ENCODE results near the gene IGF1.

The IGF1 gene

DNA sequence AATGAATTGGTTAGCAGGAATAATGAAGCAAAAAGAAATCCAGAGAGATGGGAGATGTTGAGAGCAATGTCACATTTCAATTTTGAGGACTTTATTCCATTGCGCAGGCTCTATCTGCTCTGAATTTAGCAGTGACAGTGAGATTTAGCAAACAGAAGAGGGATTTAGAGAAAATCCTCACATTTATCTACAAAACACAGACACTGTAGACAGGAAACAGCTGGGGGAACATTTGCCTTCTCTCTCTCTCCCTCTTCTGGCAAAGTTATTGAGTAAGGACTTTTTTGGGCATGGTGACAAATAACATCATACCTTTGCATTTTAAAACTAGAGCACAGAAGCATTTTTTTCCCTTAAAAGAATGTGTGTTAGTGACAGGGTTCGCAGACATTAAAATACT is at the start of gene IGF1:
IGF1 (minus strand) TSS at position 158 of the 400 bp plus-strand sequence. CDS start 182 bp downstream, outside the sequence.
- DNase-seq (ENCODE audit: low read depth in 2 of 2): no peak

DNA sequence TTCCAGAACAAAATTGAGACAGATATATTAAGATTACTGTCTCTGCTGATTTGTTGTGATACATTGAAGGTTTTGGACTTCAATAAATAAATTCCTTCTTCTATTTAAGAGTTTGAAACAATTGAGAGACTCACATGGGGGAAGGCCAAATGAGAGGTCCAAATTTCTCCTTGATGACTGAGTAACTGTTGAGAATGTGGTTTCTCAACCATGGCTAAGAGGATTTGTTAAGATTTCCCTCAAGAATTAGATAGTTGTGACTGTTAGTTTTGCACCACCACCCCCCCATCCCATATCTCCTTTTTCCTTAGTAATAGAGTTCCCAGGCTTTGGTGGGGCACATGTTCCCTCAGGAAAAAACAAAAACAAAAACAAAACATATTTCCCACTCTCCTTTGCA is 47.7 kb upstream of the IGF1 start:
- DNase-seq (ENCODE audit: low read depth in 2 of 2): no peak

DNA sequence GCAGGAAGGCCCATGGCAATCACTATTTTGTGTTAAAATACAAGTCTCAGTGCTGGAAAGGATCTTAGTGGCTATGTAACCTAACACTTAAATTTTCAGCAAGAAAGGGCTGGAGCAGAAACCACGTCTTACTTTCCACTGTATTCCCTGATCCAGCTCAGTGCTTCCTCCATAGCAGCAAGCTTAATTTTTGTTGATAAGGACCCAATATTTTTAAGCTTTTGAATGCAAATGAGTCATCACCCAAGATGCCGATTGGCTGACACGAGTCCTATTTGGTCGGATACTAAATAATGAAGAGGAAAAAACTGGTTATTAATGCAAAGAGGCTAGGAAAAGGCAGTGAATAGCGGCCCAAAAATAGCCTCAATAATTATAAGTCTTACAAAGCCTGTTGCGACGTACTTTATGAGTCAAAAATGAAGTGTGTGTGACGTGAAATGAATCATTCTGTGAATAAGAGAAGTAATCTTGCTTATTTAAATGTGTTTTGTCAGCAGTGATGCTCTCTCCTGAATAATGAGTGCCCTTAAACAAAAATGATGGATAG is 46.9 kb upstream of the IGF1 start:
- DNase-seq (ENCODE audit: low read depth in 2 of 2): peak; percentile 16 to 33

DNA sequence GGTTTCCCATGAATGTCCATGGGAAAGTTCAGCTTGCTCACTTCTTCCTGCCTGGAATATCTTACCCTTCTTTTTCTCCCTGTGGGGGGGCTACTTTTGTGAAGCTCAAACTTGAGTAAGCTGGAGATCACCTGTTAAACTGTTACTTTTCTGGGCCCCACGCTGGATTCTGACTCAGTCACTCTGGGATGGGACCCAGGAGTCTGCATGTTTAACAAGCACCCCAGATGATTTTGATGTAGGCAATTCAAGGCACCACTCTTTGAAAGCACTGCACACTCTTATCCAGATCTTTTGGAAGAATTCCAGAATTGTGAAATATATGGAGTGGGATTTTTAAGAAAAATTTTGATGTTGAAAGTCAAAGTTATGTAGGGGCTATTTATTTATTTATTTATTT is 46.3 kb upstream of the IGF1 start:
- no peak for DNase-seq (ENCODE audit: low read depth in 2 of 2)

DNA sequence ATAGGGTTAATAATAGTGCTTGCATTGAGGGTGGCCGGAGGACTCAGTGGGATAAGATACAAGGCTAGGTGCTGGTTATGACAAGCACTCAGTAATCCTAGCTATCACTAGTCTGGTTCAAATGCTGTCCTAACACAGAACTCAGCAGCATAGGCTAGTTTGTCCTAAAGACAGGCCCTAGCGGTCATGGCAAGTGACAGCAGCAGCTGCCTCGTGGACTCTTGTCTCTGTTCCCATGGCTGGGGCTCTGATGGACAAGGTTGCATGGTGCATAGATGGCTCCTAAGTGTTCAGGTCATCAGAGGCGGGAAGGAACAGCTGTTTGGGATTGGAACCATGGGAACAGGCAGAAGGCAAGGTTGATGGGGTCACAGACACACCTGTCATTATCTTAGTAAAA is 42.4 kb upstream of the IGF1 start:
- DNase-seq (ENCODE audit: low read depth in 2 of 2): no peak

DNA sequence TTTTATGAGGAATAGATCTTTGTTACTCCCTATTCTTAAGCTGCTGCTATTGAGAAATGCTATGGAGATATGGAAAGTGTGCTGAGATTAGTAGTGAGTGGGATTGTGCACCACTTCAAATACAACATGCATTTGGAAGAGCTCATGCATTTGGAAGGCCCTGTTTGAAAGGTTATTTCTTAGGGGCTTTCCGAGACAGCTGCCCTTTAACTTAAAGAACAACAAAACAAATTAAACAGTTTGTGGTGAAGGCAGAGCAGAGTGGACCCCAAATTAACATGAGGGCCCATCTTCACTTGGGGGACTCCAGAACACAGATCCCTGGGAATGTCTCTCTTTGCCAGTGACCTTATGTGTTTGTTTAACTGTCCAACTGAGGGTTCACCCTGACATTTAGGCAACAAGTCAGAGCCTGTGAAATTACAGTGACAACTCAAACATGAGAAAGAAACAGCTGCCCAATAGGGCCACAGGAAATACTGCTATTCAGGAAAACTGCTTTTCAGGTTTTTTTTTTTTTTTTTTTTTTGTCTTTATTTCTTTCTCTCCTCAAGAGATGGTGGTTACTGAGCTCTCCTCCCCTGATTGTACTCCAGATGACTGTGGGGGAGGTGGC is 41.4 kb upstream of the IGF1 start:
- no peak for DNase-seq (ENCODE audit: low read depth in 2 of 2)

DNA sequence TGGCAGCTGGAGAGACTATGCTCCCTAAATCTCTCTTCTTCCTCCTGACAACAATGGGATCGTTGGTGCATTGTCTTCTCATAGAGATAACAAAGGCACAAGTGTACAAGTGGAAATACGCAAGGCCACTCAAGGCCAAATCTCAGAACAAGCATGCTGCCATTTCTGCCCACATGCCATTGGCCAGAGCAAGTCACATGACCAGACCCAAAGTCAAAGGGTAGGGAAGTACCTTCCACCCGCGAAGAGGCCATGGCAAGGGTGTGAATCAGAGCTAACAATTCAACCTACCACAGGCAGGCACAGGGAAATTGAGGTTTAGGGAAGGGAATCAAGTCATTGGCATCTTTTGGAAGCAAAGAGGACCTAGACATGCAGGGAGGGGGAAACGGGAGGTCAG is 38.5 kb upstream of the IGF1 start:
- DNase-seq (ENCODE audit: low read depth in 2 of 2): no peak

DNA sequence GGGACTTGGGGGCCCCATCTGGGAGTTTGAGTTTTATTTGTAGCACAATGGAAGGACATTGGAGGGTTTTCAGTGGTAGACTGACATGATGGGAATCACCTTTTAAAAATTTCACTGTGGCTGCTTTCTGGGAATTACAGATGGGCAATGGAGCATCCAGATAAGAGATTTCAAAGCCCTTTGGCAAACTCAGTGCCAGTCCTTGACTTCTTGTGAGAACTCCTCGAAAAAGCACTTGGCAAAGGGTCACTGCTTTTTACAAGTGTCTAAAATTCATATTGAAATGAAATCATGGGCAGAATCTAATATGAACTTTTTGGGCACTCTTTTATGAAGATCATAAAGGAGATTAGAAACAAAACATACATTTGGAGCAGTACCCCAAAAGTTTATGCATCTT is 34.3 kb upstream of the IGF1 start:
- no peak for DNase-seq (ENCODE audit: low read depth in 2 of 2)

DNA sequence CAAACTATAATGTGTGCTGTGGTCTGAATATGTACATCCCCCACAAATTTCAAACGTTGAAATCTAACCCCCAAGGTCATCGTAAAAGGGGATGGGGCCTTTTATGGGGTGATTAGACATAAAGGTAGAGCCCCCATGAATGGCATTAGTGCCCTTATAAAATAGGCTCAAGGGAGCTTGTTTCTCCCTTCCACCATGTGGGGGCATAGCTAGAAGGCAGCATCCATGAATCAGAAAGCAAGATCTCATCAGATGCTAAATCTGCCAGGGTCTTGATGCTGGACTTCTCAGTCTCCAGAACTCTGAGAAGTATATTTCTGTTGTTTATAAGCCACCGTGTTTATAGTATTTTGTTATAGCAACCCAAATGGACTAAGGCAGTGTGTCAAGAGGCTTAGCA is 33.4 kb upstream of the IGF1 start:
- DNase-seq (ENCODE audit: low read depth in 2 of 2): no peak

DNA sequence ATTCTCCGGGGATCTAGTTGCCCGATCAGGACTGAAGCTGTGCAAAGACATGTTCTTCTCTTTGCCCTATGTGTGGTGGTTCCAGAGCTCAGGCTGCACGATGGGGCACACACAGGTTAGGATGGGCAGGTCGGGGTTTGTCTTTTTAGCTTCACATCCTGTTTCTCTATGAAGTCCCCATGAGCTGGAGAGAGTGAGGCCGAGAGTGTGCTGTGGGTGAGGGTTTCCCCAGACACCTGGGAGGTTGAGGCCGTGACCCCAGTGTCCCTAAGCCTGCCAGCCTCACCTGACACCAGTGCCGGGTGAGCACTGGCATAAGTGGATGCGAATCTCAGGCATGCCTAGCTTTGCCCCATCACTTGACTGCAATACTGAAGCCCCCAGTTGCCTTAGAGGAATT is 32.9 kb upstream of the IGF1 start:
- DNase-seq (ENCODE audit: low read depth in 2 of 2): no peak

DNA sequence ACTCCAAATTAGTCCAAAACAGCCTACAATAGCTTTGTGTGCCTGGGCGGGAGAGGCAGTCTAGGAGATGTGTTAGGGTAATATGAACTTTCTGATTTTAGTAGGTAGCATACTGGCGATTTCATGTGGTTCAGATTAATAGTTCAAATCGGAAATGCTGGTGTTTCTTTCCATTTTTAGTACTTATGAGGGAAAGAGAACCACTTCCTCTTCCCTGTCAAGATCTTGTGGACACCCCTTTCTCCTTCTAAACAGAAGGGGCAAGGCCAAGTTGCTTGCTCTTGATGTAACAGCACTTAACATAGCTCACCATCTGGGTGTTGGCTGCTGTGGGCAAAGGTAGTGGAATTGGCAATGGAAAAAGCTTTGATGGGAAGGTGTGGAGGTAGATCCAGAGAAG is 32.2 kb upstream of the IGF1 start:
- no peak for DNase-seq (ENCODE audit: low read depth in 2 of 2)

DNA sequence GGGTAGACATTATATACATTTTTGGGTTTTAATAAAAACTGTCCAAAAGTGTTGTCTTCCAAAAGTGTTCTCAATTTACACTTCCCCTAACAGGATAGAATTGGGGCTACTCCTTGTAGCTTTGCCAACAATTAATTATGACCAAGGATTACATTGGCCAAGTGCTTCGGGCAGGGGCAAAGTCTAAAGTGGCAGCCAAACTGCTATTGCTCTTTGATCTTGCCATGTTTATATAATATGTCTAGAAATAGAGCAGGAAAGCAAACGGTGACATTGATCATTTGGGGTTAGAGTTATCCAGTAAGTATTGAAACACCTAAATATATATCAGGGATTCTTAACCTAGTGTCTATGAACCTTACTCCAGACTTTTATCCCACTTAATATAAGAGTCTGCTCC is 31.2 kb upstream of the IGF1 start:
- no peak for DNase-seq (ENCODE audit: low read depth in 2 of 2)

DNA sequence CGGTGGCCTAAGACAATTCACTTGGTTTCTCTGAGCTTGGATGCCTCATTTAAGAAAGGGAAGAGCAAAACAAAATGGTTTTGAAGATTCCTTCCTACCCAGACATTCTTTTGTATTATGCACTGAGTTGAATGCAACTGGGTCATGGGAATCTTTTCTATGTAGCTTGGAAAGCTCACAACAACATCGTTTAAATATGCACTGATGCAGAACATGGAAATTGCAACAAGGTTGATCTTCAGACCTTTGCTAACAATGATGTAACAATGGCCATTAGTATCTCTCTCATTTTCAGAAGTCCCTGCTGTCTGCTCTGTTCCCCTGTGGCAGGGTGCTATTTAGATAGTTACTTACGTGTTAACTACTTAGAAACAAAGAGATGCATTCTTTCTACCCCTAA is 30.1 kb upstream of the IGF1 start:
- DNase-seq (ENCODE audit: low read depth in 2 of 2): no peak

DNA sequence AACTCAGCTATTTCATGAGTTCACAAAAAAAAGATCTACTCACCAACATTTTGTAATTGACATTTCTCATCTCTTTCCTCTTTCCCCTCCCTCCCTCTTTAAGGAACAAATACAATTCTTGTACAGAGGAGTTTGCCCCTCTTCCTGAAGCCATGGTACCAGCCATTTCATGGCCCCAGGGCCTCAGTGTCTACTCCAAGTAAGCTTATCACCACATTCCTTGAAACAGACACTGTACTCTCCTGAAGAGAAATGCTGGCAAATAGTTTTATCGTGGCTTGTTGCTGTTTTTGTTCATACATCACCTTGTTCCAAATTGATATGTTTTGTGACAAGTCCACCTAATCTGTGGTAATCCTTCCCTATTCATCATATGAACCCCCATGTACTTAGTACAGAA is 29.7 kb upstream of the IGF1 start:
- no peak for DNase-seq (ENCODE audit: low read depth in 2 of 2)

DNA sequence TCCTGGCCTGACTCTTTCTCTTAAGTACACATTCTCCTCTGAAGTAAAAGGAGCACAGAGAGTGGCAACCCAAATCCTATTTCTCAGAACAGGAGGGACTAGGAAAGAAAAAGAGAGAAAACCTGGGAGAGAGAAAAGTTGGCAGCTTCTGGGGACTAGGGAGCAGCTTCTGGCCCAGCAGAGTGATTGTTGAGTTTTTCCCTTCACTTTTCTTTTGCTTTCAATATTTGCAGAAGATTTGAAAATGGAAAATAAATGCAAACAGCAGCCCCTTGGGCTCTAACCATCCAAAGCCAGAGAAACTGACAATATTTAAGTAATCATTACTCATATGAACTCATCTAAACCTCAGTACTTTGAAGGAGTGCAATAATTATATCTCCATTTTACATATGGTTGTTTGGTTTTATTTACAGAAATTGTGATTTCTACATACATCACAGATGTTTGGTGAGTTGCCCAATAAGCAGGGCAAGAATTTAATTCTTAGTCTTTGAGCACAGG is 28.8 kb upstream of the IGF1 start:
- DNase-seq (ENCODE audit: low read depth in 2 of 2): no peak

DNA sequence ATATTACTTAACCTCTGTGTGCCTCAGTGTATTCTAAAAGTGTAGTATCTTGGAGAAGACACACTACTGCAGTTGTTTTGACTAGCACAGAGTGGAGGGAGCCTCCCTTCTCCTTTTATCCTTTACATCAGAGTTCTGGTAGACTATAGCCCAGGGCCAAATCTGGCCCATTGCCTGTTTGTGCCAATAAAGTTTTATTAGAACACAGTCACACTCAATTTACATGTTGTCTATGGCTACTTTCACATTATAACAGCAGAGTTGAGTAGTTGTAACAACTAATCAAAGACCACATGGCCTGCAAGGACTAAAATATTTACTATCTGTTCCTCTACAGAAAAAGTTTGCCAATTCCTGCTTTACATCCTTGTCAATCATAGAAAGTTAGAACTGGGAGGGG is 27.7 kb upstream of the IGF1 start:
- no peak for DNase-seq (ENCODE audit: low read depth in 2 of 2)

DNA sequence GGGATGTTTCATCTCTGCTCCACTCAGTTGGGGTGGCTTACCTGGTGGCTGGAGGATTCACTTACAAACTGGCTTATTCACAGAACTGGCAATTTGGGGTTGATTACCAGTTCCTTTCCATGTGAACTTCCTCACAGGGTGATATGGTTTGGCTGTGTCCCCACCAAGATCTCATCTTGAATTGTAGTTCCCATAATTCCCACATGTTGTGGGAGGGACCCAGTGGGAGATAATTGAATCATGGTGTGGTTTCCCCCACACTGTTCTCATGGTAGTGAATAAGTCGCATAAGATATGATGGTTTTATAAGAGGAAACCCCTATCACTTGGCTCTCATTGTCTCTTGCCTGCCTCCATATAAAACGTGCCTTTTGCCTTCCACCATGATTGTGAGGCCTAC is 26.9 kb upstream of the IGF1 start:
- no peak for DNase-seq (ENCODE audit: low read depth in 2 of 2)

DNA sequence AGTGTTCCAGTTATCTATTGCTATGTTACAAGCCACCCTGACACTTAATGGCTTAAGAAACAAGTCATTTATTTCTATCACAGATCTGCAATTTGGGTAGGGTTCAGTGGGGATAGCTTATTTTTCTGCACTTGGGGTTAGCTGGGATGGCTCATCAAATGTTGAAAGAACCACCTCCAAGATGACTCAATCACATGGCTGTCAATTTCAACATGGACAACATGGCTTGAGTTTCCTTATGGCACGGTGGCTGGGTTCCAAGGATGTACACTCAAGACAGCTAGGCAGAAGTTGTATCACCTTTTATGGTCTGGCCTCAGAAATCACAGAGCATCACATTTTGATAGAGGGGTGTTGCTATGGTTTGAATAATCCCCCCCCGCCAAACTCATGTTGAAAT is 24.5 kb upstream of the IGF1 start:
- DNase-seq (ENCODE audit: low read depth in 2 of 2): no peak

DNA sequence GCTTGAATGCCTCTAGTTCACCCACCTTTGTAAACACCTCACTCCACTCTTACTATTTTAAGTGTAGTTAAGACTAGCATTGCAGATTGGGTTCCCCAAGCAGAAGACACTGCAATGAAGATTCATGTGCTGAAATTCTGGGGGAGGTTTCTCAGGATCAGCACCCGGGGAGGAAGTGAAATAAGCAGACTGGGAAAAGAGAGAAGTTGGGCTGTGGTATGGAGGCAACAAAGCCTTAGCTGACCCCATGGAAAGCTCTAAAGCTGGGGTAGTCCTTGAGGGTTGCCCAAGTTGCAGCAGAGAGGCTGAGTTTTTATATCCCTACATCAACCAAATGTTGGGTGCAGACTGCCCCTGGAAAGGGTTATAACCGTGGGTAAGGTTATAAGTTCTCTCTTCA is 23.9 kb upstream of the IGF1 start:
- DNase-seq (ENCODE audit: low read depth in 2 of 2): no peak

DNA sequence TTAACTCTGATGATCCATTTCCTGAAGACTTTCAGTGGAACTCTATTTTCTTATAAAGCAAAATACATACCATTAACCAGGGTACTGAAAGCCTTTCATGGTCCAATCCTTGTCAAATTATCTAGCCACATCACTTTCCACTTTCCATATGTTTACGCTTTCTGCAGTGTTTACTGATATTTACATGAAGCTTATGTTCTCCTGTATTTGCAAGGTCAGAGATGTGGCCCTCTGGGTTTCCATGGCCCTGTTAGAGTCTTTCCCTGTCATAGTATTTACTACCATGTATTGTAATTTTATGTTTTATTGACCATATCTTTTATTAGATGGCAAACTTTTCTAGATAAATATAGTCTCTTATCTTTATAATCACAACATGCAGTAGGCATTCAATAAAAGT is 23.5 kb upstream of the IGF1 start:
- no peak for DNase-seq (ENCODE audit: low read depth in 2 of 2)

DNA sequence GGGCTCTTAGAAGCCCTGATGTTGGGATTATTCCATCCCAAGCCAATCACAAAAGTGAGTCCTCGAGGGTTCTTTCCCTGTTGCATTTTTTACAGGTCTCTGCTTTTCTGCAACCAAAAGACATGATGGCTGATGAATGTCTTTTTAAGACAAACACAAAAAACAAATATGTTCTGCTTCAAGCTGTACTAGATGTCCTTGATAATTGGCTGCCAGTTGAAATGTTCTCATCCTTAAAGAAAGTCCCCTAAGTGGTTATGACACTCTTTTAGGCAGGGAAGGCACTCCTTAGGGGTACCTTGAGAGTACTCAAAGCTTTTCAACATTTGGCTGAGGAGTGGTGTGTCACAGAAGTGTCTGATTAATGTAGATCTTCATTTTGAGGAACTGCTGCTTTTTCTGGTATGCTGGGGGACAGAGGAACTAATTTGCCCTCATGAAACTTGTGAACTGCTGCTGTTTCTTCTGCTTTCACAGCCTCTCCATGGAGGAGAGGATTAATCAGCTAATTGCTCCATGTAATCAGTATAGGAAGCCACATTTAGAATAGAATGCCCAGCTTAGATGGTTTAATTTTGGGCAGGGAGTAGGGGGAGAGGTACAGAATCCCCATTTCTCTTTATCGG is 22.8 kb upstream of the IGF1 start:
- DNase-seq (ENCODE audit: low read depth in 2 of 2): no peak

DNA sequence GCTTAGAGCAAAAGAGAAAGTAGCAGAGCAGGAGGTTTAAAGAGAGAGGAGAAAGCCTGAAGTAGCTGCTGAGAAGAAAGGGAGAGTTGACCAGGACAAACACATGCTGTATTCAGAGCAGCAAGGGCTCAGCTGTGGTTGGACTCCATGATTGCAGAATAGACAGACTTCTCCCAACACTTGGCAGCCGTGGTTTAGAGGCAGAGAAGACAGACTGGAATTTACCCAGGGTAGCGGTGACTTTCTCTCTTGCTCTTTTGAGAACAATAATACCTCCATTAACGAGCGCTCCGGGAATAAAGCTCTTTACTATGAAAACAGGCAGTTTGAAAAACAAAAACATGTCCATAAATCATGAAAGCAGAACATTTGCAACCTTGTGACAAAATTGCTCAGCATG is 21.4 kb upstream of the IGF1 start:
- DNase-seq (ENCODE audit: low read depth in 2 of 2): no peak

DNA sequence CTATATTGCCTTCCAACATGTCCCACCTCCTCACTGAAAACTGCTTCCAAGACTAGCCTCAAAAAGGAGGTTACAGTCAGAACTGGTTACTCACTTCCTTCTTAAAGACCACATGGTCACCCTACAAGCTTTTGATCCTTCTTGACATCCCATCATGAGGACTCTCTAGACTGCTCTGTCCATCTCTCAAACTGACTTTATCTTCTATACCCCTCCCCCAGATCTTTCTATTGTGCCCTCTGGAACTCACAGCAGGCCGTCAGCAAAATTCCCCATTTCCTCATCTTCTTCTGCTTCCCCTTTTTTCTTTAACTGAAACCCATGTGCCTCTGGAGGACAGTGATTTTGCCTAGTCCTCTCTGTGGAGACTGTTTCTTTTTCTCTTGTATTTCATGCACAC is 18.1 kb upstream of the IGF1 start:
- DNase-seq (ENCODE audit: low read depth in 2 of 2): no peak

DNA sequence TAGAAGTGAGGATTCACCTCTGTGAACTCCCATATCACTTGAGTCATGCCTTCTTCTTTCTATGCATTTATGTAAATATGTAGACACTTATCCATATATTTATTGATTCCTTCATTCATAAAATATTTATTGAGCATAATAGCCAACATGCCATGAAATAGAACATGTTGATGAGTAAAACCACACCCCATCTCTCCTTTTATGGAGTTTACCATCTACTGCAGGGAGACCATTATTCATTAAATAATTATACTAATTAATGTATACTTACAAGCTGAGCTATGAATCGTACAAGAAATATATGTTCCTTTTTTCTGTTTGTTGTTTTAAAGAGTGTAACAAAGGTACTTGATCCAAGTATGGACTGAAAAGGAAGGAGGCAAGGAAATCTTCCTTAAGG is 17.4 kb upstream of the IGF1 start:
- no peak for DNase-seq (ENCODE audit: low read depth in 2 of 2)
